RKO (cell line): ENCODE results near the gene CCDC174.

Source experiments
- DNase-seq: peaks from one replicate; pipeline ENCODE4 v3.0.0-alpha.2; 2016; ENCODE audit warnings: low spot score

Gene CCDC174

GRCh38 chr3:14625443-14625842, 26.1 kb upstream of the CCDC174 start:
- no peak for DNase-seq

GRCh38 chr3:14627815-14628214, 23.7 kb upstream of the CCDC174 start:
- no peak for DNase-seq

GRCh38 chr3:14628406-14628805, 23.2 kb upstream of the CCDC174 start:
- no peak for DNase-seq

- no peak for DNase-seq
Measured at GRCh38 chr3:14630404-14631100, 21.0 kb upstream of the CCDC174 start.

- DNase-seq: no peak
Measured at GRCh38 chr3:14631101-14631497, 20.5 kb upstream of the CCDC174 start.

GRCh38 chr3:14631687-14632441, 19.7 kb upstream of the CCDC174 start:
- DNase-seq: no peak

- DNase-seq: no peak
Measured at GRCh38 chr3:14632442-14632930, 19.1 kb upstream of the CCDC174 start.

- no peak for DNase-seq
Measured at GRCh38 chr3:14633417-14633816, 18.1 kb upstream of the CCDC174 start.

- peak; percentile 72 for DNase-seq
Measured at GRCh38 chr3:14633819-14634424, 17.6 kb upstream of the CCDC174 start.

- peak; percentile 26 for DNase-seq
Measured at GRCh38 chr3:14634763-14635400, 16.7 kb upstream of the CCDC174 start.

GRCh38 chr3:14636496-14637087, 15.0 kb upstream of the CCDC174 start:
- no peak for DNase-seq

GRCh38 chr3:14640157-14640562, 11.4 kb upstream of the CCDC174 start:
- DNase-seq: no peak

- DNase-seq: no peak
Measured at GRCh38 chr3:14640734-14641133, 10.8 kb upstream of the CCDC174 start.

- no peak for DNase-seq
Measured at GRCh38 chr3:14641346-14641745, 10.2 kb upstream of the CCDC174 start.

- no peak for DNase-seq
Measured at GRCh38 chr3:14645453-14645852, 6.1 kb upstream of the CCDC174 start.

GRCh38 chr3:14646131-14646573, 5.4 kb upstream of the CCDC174 start:
- DNase-seq: no peak

- no peak for DNase-seq
Measured at GRCh38 chr3:14646589-14647413, 4.8 kb upstream of the CCDC174 start.

GRCh38 chr3:14647976-14648955, 3.3 kb upstream of the CCDC174 start:
- DNase-seq: no peak

GRCh38 chr3:14649466-14649865, 2.1 kb upstream of the CCDC174 start:
- no peak for DNase-seq

- no peak for DNase-seq
Measured at GRCh38 chr3:14650193-14650592, 1.4 kb upstream of the CCDC174 start.
